Measurements from ENCODE around the gene SLC9C1.

The SLC9C1 gene

GRCh38 chr3:112273536-112273935 lies 20.5 kb downstream of the SLC9C1 start:
- H3K4me1 ChIP-seq (ENCODE audit: control insufficient read depth, insufficient read depth, low read length) = no peaks in the 10 kb centered on the region
- 69 to 85% methylated on average over 2 of the region's 2 CpGs for WGBS, 2 experiments
- H3K27ac ChIP-seq (ENCODE audit: insufficient read depth, low read depth, low read length, poor library complexity, severe bottlenecking) = no peak overlapping the region
- H3K4me3 ChIP-seq (ENCODE audit: insufficient read depth, low read depth, low read length) = no peak overlapping the region
- H3K36me3 ChIP-seq (ENCODE audit: control insufficient read depth, insufficient read depth, low read length) = no peaks in the 10 kb centered on the region
- H3K9me3 ChIP-seq (ENCODE audit: control insufficient read depth, low read length) = no peaks in the 10 kb centered on the region
- H3K27me3 ChIP-seq (ENCODE audit: control insufficient read depth, insufficient read depth, low read length, poor library complexity, severe bottlenecking) = no peaks in the 10 kb centered on the region

GRCh38 chr3:112261742-112262141 lies 32.3 kb downstream of the SLC9C1 start:
- no peaks in the 10 kb centered on the region for H3K27me3 ChIP-seq (ENCODE audit: control insufficient read depth, insufficient read depth, low read length, poor library complexity, severe bottlenecking)
- no peaks in the 10 kb centered on the region for H3K9me3 ChIP-seq (ENCODE audit: control insufficient read depth, low read length)
- H3K4me3 ChIP-seq (ENCODE audit: insufficient read depth, low read depth, low read length) = no peak overlapping the region
- WGBS, 2 experiments = 97 to 99% methylated on average over 2 of the region's 2 CpGs
- H3K27ac ChIP-seq (ENCODE audit: insufficient read depth, low read depth, low read length, poor library complexity, severe bottlenecking) = no peak overlapping the region
- no peaks in the 10 kb centered on the region for H3K36me3 ChIP-seq (ENCODE audit: control insufficient read depth, insufficient read depth, low read length)
- H3K4me1 ChIP-seq (ENCODE audit: control insufficient read depth, insufficient read depth, low read length) = no peaks in the 10 kb centered on the region

GRCh38 chr3:112260563-112260962 lies 33.5 kb downstream of the SLC9C1 start:
- no peaks in the 10 kb centered on the region for H3K9me3 ChIP-seq (ENCODE audit: control insufficient read depth, low read length)
- no peaks in the 10 kb centered on the region for H3K4me1 ChIP-seq (ENCODE audit: control insufficient read depth, insufficient read depth, low read length)
- H3K36me3 ChIP-seq (ENCODE audit: control insufficient read depth, insufficient read depth, low read length) = no peaks in the 10 kb centered on the region
- no peaks in the 10 kb centered on the region for H3K27me3 ChIP-seq (ENCODE audit: control insufficient read depth, insufficient read depth, low read length, poor library complexity, severe bottlenecking)
- H3K4me3 ChIP-seq (ENCODE audit: insufficient read depth, low read depth, low read length) = no peak overlapping the region
- H3K27ac ChIP-seq (ENCODE audit: insufficient read depth, low read depth, low read length, poor library complexity, severe bottlenecking) = no peak overlapping the region
- WGBS, 2 experiments = 86 to 92% methylated on average over 1 of the region's 1 CpG

GRCh38 chr3:112253301-112253971 lies 40.6 kb downstream of the SLC9C1 start:
- H3K36me3 ChIP-seq (ENCODE audit: control insufficient read depth, insufficient read depth, low read length) = no peaks in the 10 kb centered on the region
- H3K9me3 ChIP-seq (ENCODE audit: control insufficient read depth, low read length) = no peaks in the 10 kb centered on the region
- no peak overlapping the region for H3K27ac ChIP-seq (ENCODE audit: insufficient read depth, low read depth, low read length, poor library complexity, severe bottlenecking)
- H3K4me3 ChIP-seq (ENCODE audit: insufficient read depth, low read depth, low read length) = no peak overlapping the region
- no peaks in the 10 kb centered on the region for H3K27me3 ChIP-seq (ENCODE audit: control insufficient read depth, insufficient read depth, low read length, poor library complexity, severe bottlenecking)
- WGBS, 2 experiments = 73 to 94% methylated on average over 1 to 2 of the region's 2 CpGs
- no peaks in the 10 kb centered on the region for H3K4me1 ChIP-seq (ENCODE audit: control insufficient read depth, insufficient read depth, low read length)

GRCh38 chr3:112247900-112248299 lies 46.1 kb downstream of the SLC9C1 start:
- H3K27ac ChIP-seq (ENCODE audit: insufficient read depth, low read depth, low read length, poor library complexity, severe bottlenecking) = no peak overlapping the region
- WGBS, 2 experiments = 96 to 100% methylated on average over 2 to 3 of the region's 4 CpGs
- H3K27me3 ChIP-seq (ENCODE audit: control insufficient read depth, insufficient read depth, low read length, poor library complexity, severe bottlenecking) = no peaks in the 10 kb centered on the region
- no peak overlapping the region for H3K4me3 ChIP-seq (ENCODE audit: insufficient read depth, low read depth, low read length)
- H3K36me3 ChIP-seq (ENCODE audit: control insufficient read depth, insufficient read depth, low read length) = no peaks in the 10 kb centered on the region
- H3K9me3 ChIP-seq (ENCODE audit: control insufficient read depth, low read length) = no peaks in the 10 kb centered on the region
- H3K4me1 ChIP-seq (ENCODE audit: control insufficient read depth, insufficient read depth, low read length) = no peaks in the 10 kb centered on the region

- Histone ChIP-seq H3K4me3 (ENCODE audit: insufficient read depth, low read depth, low read length) (no peak overlapping the region), H3K27ac (ENCODE audit: insufficient read depth, low read depth, low read length, poor library complexity, severe bottlenecking) (no peak overlapping the region), H3K36me3 (ENCODE audit: control insufficient read depth, insufficient read depth, low read length) (no peaks in the 10 kb centered on the region), H3K9me3 (ENCODE audit: control insufficient read depth, low read length) (no peaks in the 10 kb centered on the region), H3K27me3 (ENCODE audit: control insufficient read depth, insufficient read depth, low read length, poor library complexity, severe bottlenecking) (no peaks in the 10 kb centered on the region), H3K4me1 (ENCODE audit: control insufficient read depth, insufficient read depth, low read length) (no peaks in the 10 kb centered on the region)
- WGBS, 2 experiments = 80% methylated on average over 1 of the region's 2 CpGs
These were observed 46.7 kb downstream of the SLC9C1 start for GRCh38 chr3:112247350-112247749.

- Histone ChIP-seq H3K4me3 (ENCODE audit: insufficient read depth, low read depth, low read length) (no peak overlapping the region), H3K9me3 (ENCODE audit: control insufficient read depth, low read length) (no peaks in the 10 kb centered on the region), H3K4me1 (ENCODE audit: control insufficient read depth, insufficient read depth, low read length) (no peaks in the 10 kb centered on the region), H3K27me3 (ENCODE audit: control insufficient read depth, insufficient read depth, low read length, poor library complexity, severe bottlenecking) (no peaks in the 10 kb centered on the region), H3K27ac (ENCODE audit: insufficient read depth, low read depth, low read length, poor library complexity, severe bottlenecking) (no peak overlapping the region), H3K36me3 (ENCODE audit: control insufficient read depth, insufficient read depth, low read length) (no peaks in the 10 kb centered on the region)
- WGBS, 2 experiments = 81 to 89% methylated on average over 4 of the region's 4 CpGs
These were observed 60.9 kb downstream of the SLC9C1 start for GRCh38 chr3:112233083-112233482.

GRCh38 chr3:112231727-112232126 lies 62.3 kb downstream of the SLC9C1 start:
- WGBS, 2 experiments = 91 to 94% methylated on average over 3 of the region's 3 CpGs
- Histone ChIP-seq H3K27ac (ENCODE audit: insufficient read depth, low read depth, low read length, poor library complexity, severe bottlenecking) (no peak overlapping the region), H3K36me3 (ENCODE audit: control insufficient read depth, insufficient read depth, low read length) (no peaks in the 10 kb centered on the region), H3K4me3 (ENCODE audit: insufficient read depth, low read depth, low read length) (no peak overlapping the region), H3K4me1 (ENCODE audit: control insufficient read depth, insufficient read depth, low read length) (no peaks in the 10 kb centered on the region), H3K27me3 (ENCODE audit: control insufficient read depth, insufficient read depth, low read length, poor library complexity, severe bottlenecking) (no peaks in the 10 kb centered on the region), H3K9me3 (ENCODE audit: control insufficient read depth, low read length) (no peaks in the 10 kb centered on the region)

- Histone ChIP-seq H3K4me1 (ENCODE audit: control insufficient read depth, insufficient read depth, low read length) (no peaks in the 10 kb centered on the region), H3K36me3 (ENCODE audit: control insufficient read depth, insufficient read depth, low read length) (no peaks in the 10 kb centered on the region), H3K27ac (ENCODE audit: insufficient read depth, low read depth, low read length, poor library complexity, severe bottlenecking) (no peak overlapping the region), H3K27me3 (ENCODE audit: control insufficient read depth, insufficient read depth, low read length, poor library complexity, severe bottlenecking) (no peaks in the 10 kb centered on the region), H3K4me3 (ENCODE audit: insufficient read depth, low read depth, low read length) (no peak overlapping the region), H3K9me3 (ENCODE audit: control insufficient read depth, low read length) (no peaks in the 10 kb centered on the region)
- 94 to 100% methylated on average over 1 of the region's 1 CpG for WGBS, 2 experiments
These were observed 64.0 kb downstream of the SLC9C1 start for GRCh38 chr3:112230033-112230432.

GRCh38 chr3:112228786-112229185 lies 65.2 kb downstream of the SLC9C1 start:
- Histone ChIP-seq H3K4me3 (ENCODE audit: insufficient read depth, low read depth, low read length) (no peak overlapping the region), H3K4me1 (ENCODE audit: control insufficient read depth, insufficient read depth, low read length) (no peaks in the 10 kb centered on the region), H3K36me3 (ENCODE audit: control insufficient read depth, insufficient read depth, low read length) (no peaks in the 10 kb centered on the region), H3K9me3 (ENCODE audit: control insufficient read depth, low read length) (no peaks in the 10 kb centered on the region), H3K27ac (ENCODE audit: insufficient read depth, low read depth, low read length, poor library complexity, severe bottlenecking) (no peak overlapping the region), H3K27me3 (ENCODE audit: control insufficient read depth, insufficient read depth, low read length, poor library complexity, severe bottlenecking) (no peaks in the 10 kb centered on the region)
- WGBS, 2 experiments = no CpG with 5 or more reads among the region's 1 CpG

- Histone ChIP-seq H3K36me3 (ENCODE audit: control insufficient read depth, insufficient read depth, low read length) (no peaks in the 10 kb centered on the region), H3K9me3 (ENCODE audit: control insufficient read depth, low read length) (no peaks in the 10 kb centered on the region), H3K4me1 (ENCODE audit: control insufficient read depth, insufficient read depth, low read length) (peaks cover 3% of the 10 kb centered on the region), H3K4me3 (ENCODE audit: insufficient read depth, low read depth, low read length) (no peak overlapping the region), H3K27ac (ENCODE audit: insufficient read depth, low read depth, low read length, poor library complexity, severe bottlenecking) (no peak overlapping the region), H3K27me3 (ENCODE audit: control insufficient read depth, insufficient read depth, low read length, poor library complexity, severe bottlenecking) (no peaks in the 10 kb centered on the region)
- 92% methylated on average over 2 to 3 of the region's 3 CpGs for WGBS, 2 experiments
These were observed 93.7 kb downstream of the SLC9C1 start for GRCh38 chr3:112200317-112200666.
